ENCODE measurements around the gene SCFD2. TPM values are rescaled to one million over a fixed set of nuclear protein-coding genes. Genes with fewer than 3 reads are reported as not detected.
A peak's percentile ranks its signal among the peaks of the same experiment; 100 is the strongest.
"Not testable (repeated sequence)": the region's sequence is repeated elsewhere in the genome, so short reads cannot be mapped to it uniquely, and the experiment has no call there.

Gene SCFD2
- polyA plus RNA-seq, 1 donor from 2014 or later: 5.0 TPM

DNA sequence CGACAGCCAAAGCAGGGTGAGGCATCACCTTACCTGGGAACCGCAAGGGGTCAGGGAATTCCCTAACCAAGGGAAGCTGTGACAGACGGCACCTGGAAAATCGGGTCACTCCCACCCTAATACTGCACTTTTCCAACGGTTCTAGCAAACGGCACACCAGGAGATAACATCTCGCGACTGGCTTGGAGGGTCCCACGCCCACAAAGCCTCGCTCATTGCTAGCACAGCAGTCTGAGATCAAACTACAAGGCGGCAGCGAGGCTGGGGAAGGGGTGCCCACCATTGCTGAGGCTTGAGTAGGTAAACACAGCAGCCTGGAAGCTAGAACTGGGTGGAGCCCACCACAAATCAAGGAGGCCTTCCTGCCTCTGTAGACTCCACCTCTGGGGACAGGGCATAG is 25.7 kb downstream of the SCFD2 start:
- not testable (repeated sequence) for H3K9me2 ChIP-seq (ENCODE audit: insufficient read depth, low read length); H3K9me3 ChIP-seq (ENCODE audit: low read length); H3K4me2 ChIP-seq (ENCODE audit: low read length); H3K9ac ChIP-seq (ENCODE audit: low read length); H3K36me3 ChIP-seq (ENCODE audit: insufficient read depth, low read length); H2AFZ ChIP-seq (ENCODE audit: low read depth, low read length); H3K27ac ChIP-seq (ENCODE audit: low read length); H3K4me3 ChIP-seq (ENCODE audit: low read length); H3K27me3 ChIP-seq (ENCODE audit: insufficient read depth, low read depth, low read length); H4K20me1 ChIP-seq (ENCODE audit: insufficient read depth); H3K79me2 ChIP-seq (replicated peaks; ENCODE audit: insufficient read depth, low read length); H3F3A ChIP-seq (ENCODE audit: insufficient read depth, low read length, poor library complexity, severe bottlenecking)

DNA sequence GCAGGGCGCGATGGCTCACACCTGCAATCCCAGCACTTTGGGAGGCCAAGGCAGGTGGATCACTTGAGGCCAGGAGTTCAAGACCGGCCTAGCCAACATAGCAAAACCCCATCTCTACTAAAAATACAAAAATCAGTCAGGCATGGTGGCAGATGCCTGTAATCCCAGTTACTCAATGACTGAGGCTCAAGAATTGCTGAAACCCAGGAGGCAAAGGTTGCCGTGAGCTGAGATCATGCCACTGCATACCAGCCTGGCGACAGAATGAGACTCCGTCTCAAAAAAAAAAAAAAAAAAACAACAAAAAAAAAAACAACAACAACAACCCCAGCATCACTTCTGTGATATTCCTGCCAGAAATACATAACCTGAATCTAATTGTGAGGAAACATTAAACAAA is 30.9 kb downstream of the SCFD2 start:
- not testable (repeated sequence) for H4K20me1 ChIP-seq (ENCODE audit: insufficient read depth); H3K4me2 ChIP-seq (ENCODE audit: low read length); H2AFZ ChIP-seq (ENCODE audit: low read depth, low read length); H3K27me3 ChIP-seq (ENCODE audit: insufficient read depth, low read depth, low read length); H3K9me3 ChIP-seq (ENCODE audit: low read length); H3K36me3 ChIP-seq (ENCODE audit: insufficient read depth, low read length); H3K79me2 ChIP-seq (replicated peaks; ENCODE audit: insufficient read depth, low read length); H3F3A ChIP-seq (ENCODE audit: insufficient read depth, low read length, poor library complexity, severe bottlenecking); H3K9me2 ChIP-seq (ENCODE audit: insufficient read depth, low read length); H3K27ac ChIP-seq (ENCODE audit: low read length); H3K4me3 ChIP-seq (ENCODE audit: low read length); H3K9ac ChIP-seq (ENCODE audit: low read length)

DNA sequence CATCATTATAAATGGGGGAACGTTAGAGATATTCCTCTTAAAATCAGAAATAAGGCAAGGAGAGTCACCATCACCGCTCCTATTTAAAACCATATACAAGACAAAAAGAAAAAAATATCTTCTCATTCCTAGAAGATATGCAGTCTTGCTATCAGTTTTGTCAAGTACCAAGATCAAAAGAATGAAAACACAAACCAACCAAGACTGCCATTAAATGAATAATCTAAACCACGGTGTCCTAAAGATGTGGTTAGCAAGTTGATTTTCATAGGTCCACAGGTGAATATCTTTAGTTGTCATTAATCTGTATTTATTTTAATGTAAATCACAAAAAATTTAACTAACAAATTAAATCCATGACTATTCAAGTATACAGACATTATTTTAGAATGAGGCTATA is 39.3 kb downstream of the SCFD2 start:
- Histone ChIP-seq H3K9me2 (ENCODE audit: insufficient read depth, low read length) (no peaks in the 10 kb centered on the region), H3K79me2 (replicated peaks; ENCODE audit: insufficient read depth, low read length) (no peaks in the 10 kb centered on the region), H3K27ac (ENCODE audit: low read length) (no peak overlapping the region), H3K36me3 (ENCODE audit: insufficient read depth, low read length) (no peaks in the 10 kb centered on the region), H2AFZ (ENCODE audit: low read depth, low read length) (no peak overlapping the region), H3K27me3 (ENCODE audit: insufficient read depth, low read depth, low read length) (no peaks in the 10 kb centered on the region), H3K9ac (ENCODE audit: low read length) (no peak overlapping the region), H3K4me3 (ENCODE audit: low read length) (no peak overlapping the region), H3K9me3 (ENCODE audit: low read length) (no peaks in the 10 kb centered on the region), H4K20me1 (ENCODE audit: insufficient read depth) (no peaks in the 10 kb centered on the region), H3K4me2 (ENCODE audit: low read length) (no peak overlapping the region), H3F3A (ENCODE audit: insufficient read depth, low read length, poor library complexity, severe bottlenecking) (no peaks in the 10 kb centered on the region)
- TF ChIP-seq EP300 (conservative IDR thresholded peaks at IDR 0.05; ENCODE audit: poor library complexity, severe bottlenecking) (no peak), EZH2 (IDR thresholded peaks at IDR 0.05; ENCODE audit: borderline replicate concordance, insufficient read depth, low read length, poor library complexity, severe bottlenecking) (no peak), SMC3 (conservative IDR thresholded peaks at IDR 0.05; ENCODE audit: poor library complexity) (no peak), TAF1 (IDR thresholded peaks at IDR 0.05; ENCODE audit: low read depth) (no peak), RAD21 (conservative IDR thresholded peaks at IDR 0.05) (no peak)
- TF ChIP-seq, protein P1, sequence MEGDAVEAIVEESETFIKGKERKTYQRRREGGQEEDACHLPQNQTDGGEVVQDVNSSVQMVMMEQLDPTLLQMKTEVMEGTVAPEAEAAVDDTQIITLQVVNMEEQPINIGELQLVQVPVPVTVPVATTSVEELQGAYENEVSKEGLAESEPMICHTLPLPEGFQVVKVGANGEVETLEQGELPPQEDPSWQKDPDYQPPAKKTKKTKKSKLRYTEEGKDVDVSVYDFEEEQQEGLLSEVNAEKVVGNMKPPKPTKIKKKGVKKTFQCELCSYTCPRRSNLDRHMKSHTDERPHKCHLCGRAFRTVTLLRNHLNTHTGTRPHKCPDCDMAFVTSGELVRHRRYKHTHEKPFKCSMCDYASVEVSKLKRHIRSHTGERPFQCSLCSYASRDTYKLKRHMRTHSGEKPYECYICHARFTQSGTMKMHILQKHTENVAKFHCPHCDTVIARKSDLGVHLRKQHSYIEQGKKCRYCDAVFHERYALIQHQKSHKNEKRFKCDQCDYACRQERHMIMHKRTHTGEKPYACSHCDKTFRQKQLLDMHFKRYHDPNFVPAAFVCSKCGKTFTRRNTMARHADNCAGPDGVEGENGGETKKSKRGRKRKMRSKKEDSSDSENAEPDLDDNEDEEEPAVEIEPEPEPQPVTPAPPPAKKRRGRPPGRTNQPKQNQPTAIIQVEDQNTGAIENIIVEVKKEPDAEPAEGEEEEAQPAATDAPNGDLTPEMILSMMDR (IDR thresholded peaks at IDR 0.05; ENCODE audit: poor library complexity, severe bottlenecking): no peak

DNA sequence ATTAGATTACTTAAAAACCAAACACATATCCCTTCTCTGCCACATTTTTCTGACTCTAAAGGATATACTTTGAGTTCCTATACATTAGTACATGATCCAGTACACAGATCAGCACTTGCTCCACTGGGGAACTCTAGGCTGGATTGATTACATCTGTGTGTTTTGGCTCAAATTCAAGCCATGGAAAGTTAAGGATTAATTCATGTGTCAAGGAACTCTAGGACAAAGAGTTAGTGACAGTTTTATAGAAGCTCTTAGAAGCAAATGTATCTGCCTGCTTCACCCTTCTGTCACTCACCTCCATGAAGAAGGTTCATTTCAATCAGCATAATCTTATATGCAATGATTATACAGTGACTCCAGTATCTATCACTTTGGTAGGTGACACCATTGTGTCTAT is 43.2 kb downstream of the SCFD2 start:
- Histone ChIP-seq H3K4me2 (ENCODE audit: low read length) (no peak overlapping the region), H4K20me1 (ENCODE audit: insufficient read depth) (no peaks in the 10 kb centered on the region)
- TF ChIP-seq EP300 (conservative IDR thresholded peaks at IDR 0.05; ENCODE audit: poor library complexity, severe bottlenecking): peak; percentile 66
- TF ChIP-seq POLR2AphosphoS5 (IDR thresholded peaks at IDR 0.05): no peak
- TF ChIP-seq MXI1 (conservative IDR thresholded peaks at IDR 0.05; ENCODE audit: poor library complexity, severe bottlenecking): no peak

More for the DNA sequence above, 43.2 kb downstream of the SCFD2 start:
- H2AFZ ChIP-seq (ENCODE audit: low read depth, low read length): no peak overlapping the region
- no peaks in the 10 kb centered on the region for H3K27me3 ChIP-seq (ENCODE audit: insufficient read depth, low read depth, low read length)
- H3K27ac ChIP-seq (ENCODE audit: low read length): peak overlapping the region; percentile 2
- H3F3A ChIP-seq (ENCODE audit: insufficient read depth, low read length, poor library complexity, severe bottlenecking): no peaks in the 10 kb centered on the region
- H3K9me3 ChIP-seq (ENCODE audit: low read length): no peaks in the 10 kb centered on the region
- no peak overlapping the region for H3K4me3 ChIP-seq (ENCODE audit: low read length)
- no peaks in the 10 kb centered on the region for H3K36me3 ChIP-seq (ENCODE audit: insufficient read depth, low read length)
- H3K9me2 ChIP-seq (ENCODE audit: insufficient read depth, low read length): no peaks in the 10 kb centered on the region
- no peak overlapping the region for H3K9ac ChIP-seq (ENCODE audit: low read length)
- H3K79me2 ChIP-seq (replicated peaks; ENCODE audit: insufficient read depth, low read length): no peaks in the 10 kb centered on the region
